PFSK-1 (cell line): ENCODE measurements around the gene FERMT1.

ENCODE experiments used
- FOXP2 ChIP-seq: optimal IDR thresholded peaks from 2 replicates; pipeline ENCODE3; 2011; ENCODE audit warnings: borderline replicate concordance, control low read depth, inconsistent platforms; ENCODE audit not compliant: insufficient read depth; ENCODE audit errors: extremely low read length, extremely low read depth
- POLR2AphosphoS5 ChIP-seq: IDR thresholded peaks from 2 replicates; pipeline ENCODE4 v1.6.1; 2012; ENCODE audit warnings: low read depth, mild to moderate bottlenecking, control low read depth, low read length, moderate library complexity
- SIN3A ChIP-seq: IDR thresholded peaks from 2 replicates; pipeline ENCODE4 v1.6.1; 2012; ENCODE audit warnings: mild to moderate bottlenecking, low read length, moderate library complexity, borderline replicate concordance; ENCODE audit not compliant: insufficient read depth
- TAF1 ChIP-seq: IDR thresholded peaks from 2 replicates; pipeline ENCODE4 v1.6.1; 2012; ENCODE audit warnings: low read length, control low read depth, borderline replicate concordance; ENCODE audit not compliant: insufficient read depth
- TF ChIP-seq, protein P1 (sequence below), 2 experiments: IDR thresholded peaks; 2 replicates each; pipeline versions ENCODE4 v1.6.1 to v1.8.0; 2011 to 2012; ENCODE audit warnings: low read depth in 2 of 2, low read length in 2 of 2, control low read depth in 1 of 2, inconsistent platforms in 1 of 2, mild to moderate bottlenecking in 1 of 2, moderate library complexity in 1 of 2; ENCODE audit not compliant: insufficient read depth in 1 of 2

Gene FERMT1

GRCh38 chr20:6164421-6165341, 41.9 kb upstream of the FERMT1 start:
- TF ChIP-seq SIN3A (no peak), TAF1 (no peak), FOXP2 (no peak), POLR2AphosphoS5 (no peak)
- TF ChIP-seq, protein P1, sequence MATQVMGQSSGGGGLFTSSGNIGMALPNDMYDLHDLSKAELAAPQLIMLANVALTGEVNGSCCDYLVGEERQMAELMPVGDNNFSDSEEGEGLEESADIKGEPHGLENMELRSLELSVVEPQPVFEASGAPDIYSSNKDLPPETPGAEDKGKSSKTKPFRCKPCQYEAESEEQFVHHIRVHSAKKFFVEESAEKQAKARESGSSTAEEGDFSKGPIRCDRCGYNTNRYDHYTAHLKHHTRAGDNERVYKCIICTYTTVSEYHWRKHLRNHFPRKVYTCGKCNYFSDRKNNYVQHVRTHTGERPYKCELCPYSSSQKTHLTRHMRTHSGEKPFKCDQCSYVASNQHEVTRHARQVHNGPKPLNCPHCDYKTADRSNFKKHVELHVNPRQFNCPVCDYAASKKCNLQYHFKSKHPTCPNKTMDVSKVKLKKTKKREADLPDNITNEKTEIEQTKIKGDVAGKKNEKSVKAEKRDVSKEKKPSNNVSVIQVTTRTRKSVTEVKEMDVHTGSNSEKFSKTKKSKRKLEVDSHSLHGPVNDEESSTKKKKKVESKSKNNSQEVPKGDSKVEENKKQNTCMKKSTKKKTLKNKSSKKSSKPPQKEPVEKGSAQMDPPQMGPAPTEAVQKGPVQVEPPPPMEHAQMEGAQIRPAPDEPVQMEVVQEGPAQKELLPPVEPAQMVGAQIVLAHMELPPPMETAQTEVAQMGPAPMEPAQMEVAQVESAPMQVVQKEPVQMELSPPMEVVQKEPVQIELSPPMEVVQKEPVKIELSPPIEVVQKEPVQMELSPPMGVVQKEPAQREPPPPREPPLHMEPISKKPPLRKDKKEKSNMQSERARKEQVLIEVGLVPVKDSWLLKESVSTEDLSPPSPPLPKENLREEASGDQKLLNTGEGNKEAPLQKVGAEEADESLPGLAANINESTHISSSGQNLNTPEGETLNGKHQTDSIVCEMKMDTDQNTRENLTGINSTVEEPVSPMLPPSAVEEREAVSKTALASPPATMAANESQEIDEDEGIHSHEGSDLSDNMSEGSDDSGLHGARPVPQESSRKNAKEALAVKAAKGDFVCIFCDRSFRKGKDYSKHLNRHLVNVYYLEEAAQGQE (IDR thresholded peaks at IDR 0.05; ENCODE audit: insufficient read depth in 1 of 2, low read depth in 2 of 2, low read length in 2 of 2): no peak

- no peak for TF ChIP-seq SIN3A
- TF ChIP-seq, protein P1 (IDR thresholded peaks at IDR 0.05; ENCODE audit: insufficient read depth in 1 of 2, low read depth in 2 of 2, low read length in 2 of 2): no peak
- TF ChIP-seq TAF1: no peak
- TF ChIP-seq FOXP2: no peak
- TF ChIP-seq POLR2AphosphoS5: no peak
Measured at GRCh38 chr20:6160736-6161135, 37.9 kb upstream of the FERMT1 start.

- no peak for TF ChIP-seq POLR2AphosphoS5
- no peak for TF ChIP-seq TAF1
- no peak for TF ChIP-seq SIN3A
- TF ChIP-seq, protein P1 (IDR thresholded peaks at IDR 0.05; ENCODE audit: insufficient read depth in 1 of 2, low read depth in 2 of 2, low read length in 2 of 2): no peak
Measured at GRCh38 chr20:6157345-6157744, 34.5 kb upstream of the FERMT1 start.

GRCh38 chr20:6152777-6153176, 29.9 kb upstream of the FERMT1 start:
- TF ChIP-seq FOXP2: no peak
- no peak for TF ChIP-seq SIN3A
- no peak for TF ChIP-seq POLR2AphosphoS5
- TF ChIP-seq TAF1: no peak
- TF ChIP-seq, protein P1 (IDR thresholded peaks at IDR 0.05; ENCODE audit: insufficient read depth in 1 of 2, low read depth in 2 of 2, low read length in 2 of 2): no peak

DNA sequence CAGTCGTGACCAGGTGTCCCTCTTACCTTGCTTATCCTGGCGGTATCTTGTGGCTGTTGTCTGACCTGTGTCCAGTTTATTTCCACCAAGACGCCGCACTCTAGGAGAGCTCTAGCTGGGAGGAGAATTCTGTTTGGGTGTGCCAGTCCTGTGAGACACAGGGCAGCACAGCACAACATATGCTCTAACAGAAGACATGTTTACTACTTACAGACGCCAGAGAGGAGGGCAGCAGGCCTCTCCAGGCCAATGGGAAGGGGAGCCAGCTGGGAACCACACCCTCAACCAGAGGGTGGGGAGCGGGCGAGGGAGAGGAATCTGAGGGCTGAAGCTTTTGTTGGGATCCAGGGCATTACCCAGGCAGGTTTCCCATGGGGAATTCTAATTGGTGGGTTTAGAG, 25.2 kb upstream of the FERMT1 start:
- TF ChIP-seq TAF1: no peak
- no peak for TF ChIP-seq SIN3A
- TF ChIP-seq, protein P1 (IDR thresholded peaks at IDR 0.05; ENCODE audit: insufficient read depth in 1 of 2, low read depth in 2 of 2, low read length in 2 of 2): no peak
- TF ChIP-seq FOXP2: no peak
- TF ChIP-seq POLR2AphosphoS5: no peak
